ENCODE measurements around the gene PP2D1.
A peak's percentile ranks its signal among the peaks of the same experiment; 100 is the strongest.
"Not testable (repeated sequence)": the region's sequence is repeated elsewhere in the genome, so short reads cannot be mapped to it uniquely, and the experiment has no call there.

PP2D1 gene, protein sequence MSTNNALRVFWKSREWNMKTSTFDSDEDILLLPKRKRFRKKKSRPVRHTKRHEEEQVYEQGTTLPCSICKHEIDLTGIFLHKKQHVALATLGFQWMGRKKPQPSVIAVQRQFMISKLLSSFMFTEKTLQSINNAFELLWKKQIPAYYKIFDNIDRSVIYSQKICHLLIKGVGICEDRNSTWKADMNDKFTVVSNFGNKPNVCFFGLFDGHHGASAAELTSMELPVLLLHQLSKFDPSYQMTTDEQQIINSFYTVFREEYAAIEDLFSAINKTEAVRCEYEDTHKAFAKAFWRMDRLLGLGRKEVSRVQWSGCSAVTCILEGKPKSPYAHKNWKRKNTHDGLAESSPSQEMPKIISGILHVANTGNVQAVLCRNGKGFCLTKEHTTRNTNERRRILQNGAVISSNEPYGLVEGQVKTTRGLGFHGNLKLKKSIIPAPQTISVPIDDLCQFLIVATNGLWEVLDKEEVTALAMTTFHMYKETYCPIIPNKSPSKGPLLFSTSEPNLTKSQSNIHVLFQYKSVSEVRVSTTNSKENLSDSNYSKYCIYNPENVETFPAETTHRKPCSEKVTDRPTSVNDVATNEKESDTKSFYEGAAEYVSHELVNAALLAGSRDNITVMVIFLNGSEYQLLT

DNA sequence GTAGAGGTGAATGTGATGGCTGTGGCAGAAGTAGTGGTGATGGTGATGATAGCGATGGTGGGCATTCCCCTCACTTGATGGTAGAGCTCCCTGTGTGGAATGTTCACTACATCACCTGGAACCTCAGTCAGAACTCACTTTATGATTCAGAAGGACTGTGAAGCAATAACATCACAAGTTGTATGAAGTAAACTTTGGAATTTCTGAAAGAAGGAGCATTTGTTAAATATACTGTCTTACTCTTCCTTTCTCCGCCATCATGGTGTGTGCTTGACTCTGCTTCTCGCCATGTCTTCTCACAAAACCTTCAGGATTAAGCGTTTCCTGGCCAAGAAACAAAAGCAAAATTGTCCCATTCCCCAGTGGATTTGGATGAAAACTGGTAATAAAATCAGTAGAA, at the start of gene PP2D1:
TSS of gene PP2D1 (minus strand) at position 101 of the 400 bp plus-strand sequence. CDS start 192 bp downstream, outside the sequence.
- DNase-seq (ENCODE audit: low read depth), result no peak

DNA sequence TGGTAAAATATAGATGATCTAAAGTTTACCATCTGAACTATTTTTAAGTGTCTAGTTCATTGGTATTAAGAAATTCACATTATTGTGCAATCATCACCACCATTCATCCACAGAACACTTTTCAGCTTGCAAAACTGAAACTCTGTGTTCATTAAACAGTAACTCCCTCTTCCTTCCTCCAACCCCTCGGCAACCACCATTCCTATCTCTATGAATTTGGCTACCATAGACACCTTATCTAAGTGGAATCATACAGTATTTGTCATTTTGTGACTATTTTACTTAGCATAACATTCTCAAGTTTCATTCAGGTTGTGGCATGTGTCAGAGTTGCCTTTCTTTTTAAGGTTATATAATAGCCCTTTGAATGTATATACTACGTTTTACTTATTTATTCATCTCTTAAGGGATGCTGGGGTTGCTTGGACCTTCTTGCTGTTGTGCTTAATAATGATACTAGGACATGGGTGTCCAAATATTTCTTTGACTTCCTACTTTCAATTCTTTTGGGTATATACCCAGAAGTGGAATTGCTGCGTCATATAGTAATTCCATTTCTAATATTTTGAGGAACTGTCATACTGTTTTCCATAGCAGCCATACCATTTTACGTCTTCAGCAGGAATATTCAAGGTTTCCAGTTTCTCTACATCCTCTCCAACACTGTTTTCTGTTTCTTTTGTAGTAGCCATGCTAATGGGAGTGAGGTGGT, 49.1 kb upstream of the PP2D1 start:
- no peak for DNase-seq (ENCODE audit: low read depth)

DNA sequence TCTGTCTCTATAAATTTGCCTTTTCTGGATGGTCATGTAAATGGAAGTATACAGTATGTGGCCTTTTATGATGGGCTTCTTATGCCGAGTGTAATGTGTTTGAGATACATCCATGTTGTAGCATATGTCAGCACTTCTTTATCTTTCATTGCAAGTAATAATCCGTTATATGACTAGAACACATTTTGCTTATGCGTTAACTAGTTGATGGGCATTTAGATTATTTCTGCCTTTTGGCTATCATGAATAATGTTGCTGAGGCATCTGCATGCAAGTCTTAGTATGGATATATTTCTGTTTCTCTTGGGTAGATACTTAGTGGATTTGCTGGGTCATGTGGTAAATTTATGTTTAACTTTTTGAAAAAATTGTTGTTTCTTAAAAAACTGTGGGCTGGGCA, 47.9 kb upstream of the PP2D1 start:
- no peak for DNase-seq (ENCODE audit: low read depth)

DNA sequence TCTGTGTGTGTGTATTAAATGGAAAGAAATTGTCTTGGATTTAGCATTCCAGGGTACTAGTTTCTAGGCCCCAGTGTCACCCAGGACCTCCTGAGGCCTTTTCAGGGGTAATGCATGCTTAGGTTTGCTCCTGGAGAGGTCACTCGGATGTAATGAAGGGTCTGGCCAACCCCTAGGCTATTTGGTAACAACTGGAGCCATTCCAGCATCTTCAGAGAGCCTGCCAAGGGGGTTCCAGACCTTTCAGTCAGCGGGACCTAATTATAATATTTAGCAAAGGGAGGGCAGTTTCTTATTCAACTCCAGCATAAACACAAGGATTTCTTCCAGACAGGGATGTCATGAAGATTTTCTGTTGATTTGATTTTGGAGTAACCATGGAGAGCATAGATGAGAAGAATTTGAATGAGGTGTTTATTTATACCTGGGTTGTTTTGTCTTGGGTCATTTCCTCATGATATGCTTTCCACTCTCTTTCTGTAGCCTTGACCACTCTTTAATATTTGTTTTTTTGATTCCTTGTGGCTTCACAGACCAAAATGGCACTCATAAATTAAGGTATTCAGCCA, 45.6 kb upstream of the PP2D1 start:
- no peak for DNase-seq (ENCODE audit: low read depth)

DNA sequence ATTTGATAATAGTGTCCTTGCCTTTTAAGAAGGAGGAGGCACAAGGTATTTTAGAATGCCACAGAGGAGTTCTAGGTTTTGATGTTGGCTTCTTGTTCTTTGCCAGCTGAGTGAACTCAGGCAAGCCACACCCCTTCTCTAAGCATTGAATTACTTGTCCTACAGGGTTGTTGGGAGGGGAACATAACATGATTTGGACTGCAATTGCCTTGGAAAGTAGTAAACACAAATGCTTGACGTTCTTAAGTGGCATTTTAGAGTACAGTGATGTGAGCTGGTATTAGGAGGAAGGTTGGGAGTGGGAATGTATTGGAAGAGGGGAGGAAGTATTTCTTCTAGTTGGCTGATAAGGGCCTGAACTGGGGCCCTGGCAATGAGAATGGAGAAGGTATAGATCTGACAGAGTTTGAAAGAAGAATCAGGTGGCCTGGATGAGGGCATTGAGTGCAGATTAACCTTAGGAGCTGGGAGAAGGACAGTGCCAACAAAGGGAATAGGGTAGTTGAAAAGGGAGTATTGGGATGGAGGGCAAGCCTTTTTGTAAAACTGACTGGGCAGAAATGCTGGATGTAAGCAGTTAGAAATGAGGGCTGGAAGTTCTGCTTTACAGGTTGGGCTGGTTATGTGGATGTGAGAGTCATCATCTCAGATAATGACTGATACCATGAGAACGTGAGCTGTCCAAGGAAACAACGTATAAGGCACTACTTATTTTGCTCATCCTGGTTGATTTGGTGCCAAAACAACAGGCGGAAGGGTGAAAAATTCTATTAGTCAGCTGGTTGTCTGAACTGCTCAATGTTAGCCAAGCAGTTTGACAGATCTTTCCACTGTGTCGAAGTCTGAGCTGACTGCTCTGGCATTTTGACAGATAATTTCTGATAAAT, 44.9 kb upstream of the PP2D1 start:
- peak; percentile 88 for DNase-seq (ENCODE audit: low read depth)

DNA sequence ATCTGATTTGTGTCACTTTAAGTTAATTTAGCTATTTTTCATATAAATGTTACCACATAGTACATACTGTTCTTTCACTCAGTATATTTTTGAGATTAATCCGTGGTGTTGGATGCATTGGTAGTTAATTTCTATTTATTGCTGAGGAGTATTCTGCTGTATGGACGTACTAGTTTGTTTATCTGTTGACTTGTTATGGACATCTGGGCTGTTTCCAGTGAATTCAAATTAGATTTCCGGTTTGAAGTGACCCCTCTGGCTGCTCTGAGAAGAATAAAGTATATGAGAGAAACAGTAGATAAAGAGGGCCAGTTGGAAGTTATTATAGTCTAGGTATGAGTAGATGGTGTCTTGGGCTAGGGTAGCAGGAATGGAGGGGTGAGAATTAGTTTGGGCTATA, 43.8 kb upstream of the PP2D1 start:
- DNase-seq (ENCODE audit: low read depth), result no peak

DNA sequence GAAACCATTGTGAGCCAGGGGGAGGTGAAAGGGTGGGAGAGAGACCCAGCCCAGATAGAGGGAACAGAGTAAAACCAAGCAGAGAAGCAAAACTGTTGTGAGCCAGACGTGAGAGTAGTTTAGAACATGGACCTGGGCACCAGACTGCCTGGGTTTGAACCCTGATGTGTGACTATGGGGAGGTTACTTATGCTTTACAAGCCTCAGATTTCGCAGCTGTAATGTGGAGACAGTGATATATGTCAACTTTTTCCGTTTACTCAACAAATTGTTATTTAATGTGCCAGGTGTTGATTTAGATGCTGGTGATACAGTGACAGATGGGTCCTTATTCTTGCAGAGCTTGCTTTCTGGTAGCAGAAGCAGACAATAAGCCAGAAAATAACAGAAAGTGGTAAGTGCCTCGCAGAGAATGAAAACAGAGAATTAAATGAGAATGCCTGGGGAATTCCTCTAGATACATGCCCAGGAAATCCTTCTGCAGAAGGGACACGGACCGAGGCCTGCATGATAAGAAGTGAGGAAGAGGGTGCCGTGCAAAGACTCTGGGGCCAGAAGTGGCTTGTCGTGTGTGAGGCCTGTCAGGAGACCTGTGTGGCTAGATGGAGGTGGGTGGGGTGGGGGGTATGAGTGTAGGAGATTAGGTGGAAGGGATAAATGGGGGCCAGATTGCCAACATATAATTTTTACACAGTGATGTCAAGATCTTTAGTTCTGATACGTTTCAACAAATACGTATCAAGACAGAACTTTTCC, 43.1 kb upstream of the PP2D1 start:
- no peak for DNase-seq (ENCODE audit: low read depth)

DNA sequence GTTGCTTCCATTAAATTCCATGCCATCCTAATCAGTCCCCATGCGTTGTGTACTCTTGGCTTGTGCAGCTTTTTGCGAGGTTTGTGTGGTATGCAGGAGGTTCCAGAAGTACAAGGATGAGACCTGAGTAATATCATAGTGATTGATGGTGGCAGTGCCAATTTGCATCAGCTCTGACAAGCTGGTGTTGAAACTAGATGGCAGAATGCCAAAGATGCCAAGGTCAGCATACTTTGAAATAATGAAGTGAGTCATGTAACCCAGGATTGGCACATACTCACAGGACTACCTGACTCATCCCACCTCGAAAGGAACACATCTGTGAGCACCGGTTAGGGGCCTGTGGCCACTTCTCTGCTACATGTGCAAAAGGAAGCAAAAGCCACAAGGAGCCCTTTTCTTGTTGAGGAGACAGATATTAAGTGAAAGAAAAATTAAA, 42.5 kb upstream of the PP2D1 start:
- peak; percentile 90 for DNase-seq (ENCODE audit: low read depth)

DNA sequence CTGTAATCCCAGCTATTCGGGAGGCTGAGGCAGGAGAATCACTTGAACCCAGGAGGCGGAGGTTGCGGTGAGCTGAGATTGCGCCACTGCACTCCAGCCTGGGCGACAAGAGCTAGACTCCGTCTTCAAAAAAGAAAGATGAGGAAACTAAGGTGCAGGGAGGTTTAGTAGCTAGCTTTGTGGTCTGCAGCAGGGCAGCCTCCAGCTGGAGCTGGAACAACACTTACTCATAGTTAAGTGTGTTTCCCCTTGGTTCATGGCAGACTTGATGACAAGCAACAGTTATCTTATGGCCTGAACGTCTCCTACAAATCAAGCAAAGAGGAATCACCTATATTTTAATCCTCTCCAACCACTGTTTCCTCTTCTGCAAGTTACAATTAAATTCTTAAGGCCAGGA, 40.8 kb upstream of the PP2D1 start:
- DNase-seq (ENCODE audit: low read depth), result no peak

DNA sequence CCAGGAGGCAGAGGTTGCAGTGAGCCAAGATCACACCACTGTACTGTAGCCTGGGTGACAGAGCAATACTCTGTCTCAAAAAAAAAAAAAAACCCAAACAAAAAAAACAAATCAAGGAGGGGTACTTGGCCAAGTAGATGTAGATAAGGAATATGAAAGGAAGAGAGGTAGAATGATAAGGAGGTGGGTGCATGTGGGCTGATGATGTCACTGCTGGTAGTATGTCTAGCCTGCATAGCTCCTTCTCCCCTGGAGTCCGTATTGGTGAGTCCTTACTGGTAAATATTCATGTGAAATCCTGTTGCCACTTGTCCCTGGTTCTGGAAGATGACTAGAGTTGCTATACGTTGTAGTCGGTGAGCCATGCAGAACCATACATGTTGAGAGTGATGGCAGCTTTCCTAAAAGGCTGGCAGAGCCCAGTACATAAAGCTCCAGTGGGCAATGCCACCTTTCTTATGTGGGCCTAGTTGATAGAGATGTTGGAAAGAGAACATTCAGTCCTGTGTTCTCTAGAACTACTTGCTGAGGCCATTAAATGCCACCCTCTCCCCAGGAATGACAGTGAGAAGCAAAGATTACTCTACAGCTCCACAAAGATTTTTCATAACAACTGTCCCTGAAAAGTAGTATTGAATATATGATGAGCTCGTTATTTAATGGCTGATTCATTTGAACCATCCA, 39.2 kb upstream of the PP2D1 start:
- DNase-seq (ENCODE audit: low read depth), result no peak

DNA sequence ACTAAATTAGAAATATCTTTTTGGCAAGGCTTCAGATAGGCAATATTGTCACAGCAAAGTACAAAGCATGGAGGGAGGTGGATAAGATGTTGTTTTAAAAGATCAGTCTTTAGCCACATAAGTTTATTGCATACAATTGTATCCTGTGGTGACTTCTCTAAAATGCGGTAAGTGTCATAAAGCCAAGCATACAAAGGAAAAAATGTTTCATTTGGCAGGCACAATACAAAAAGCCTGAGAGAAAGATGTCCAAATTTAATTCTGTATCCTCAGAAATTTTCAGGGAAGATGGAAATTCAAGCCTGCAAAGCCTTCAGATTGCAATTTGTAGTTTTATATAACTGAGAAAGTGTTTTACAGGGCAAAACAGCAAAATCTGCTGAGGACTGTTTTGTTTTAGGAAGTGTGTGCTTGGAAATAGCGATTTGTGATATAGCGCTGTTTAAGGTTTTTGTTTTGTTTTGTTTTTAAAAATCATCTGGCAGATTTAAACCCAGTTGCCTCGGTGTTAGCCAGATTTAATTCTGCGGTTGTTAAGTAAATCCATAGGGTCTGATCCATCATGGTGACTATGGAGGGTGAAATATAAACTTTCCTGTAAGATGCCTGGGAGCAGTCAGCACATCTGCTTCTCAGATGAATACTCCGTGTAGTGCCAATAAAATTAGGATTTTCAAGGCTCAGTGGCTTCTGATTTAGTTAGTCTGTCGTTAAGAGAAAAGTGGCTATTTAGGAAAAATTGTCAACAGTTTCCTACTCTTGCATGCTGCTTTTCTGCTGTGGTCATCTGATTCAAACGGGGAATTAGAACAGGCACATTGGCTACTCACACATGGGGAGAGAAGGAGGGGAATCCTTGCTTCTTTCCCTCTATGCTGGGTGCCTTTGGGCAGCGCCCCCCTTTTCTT, 36.2 kb upstream of the PP2D1 start:
- DNase-seq (ENCODE audit: low read depth), result no peak

DNA sequence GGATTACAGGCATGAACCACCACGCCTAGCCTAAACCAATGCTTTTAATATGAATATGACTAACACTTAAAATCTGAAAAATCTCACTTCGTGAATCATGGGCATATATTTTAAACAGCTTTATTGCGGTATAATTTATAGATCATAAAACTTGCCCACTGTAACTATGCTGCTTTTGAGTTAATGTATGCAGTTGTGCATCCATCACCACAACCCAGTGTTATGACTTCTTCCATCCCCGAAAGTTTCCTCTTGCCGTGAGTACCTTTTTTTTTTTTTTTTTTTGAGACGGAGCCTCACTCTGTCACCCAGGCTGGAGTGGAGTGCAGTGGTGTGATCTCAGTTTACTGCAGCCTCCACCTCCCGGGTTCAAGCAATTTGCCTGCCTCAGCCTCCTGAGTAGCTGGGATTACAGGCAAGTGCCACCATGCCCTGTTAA, 35.3 kb upstream of the PP2D1 start:
- DNase-seq (ENCODE audit: low read depth), result no peak

DNA sequence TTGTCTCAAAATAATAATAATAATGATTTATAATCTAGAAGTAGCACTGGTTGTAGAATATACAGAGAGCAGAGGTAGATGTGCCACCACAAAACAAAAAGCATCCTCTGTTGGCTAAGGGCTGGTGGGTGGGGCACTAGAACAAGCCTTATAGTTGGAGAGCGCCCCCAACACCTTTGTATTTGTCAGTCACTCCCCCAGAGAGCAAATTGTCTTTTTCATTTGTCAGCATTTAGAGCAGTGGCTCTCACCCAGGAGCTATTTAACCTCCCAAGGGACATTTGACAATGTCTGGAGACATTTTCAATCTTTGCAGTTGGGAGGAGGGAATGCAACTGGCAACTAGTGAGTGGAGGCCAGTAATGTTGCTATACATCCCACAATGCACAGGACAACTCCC, 34.5 kb upstream of the PP2D1 start:
- DNase-seq (ENCODE audit: low read depth), result no peak

DNA sequence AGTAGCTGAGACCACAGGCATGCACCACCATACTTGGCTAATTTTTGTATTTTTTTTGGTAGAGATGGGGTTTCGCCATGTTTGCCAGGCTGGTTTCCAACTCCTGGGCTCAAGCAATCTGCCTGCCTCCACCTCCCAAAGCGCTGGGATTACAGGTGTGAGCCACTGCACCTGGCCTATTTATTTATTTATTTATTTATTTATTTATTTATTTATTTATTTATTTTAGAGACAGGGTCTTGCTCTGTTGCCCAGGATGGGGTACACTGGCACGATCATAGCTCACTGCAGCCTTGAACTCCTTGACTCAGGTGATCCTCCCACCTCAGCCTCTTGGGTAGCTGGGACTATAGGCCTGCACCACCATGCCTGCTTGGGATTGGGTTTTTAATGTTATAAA, 33.1 kb upstream of the PP2D1 start:
- DNase-seq (ENCODE audit: low read depth), result not testable (repeated sequence)

DNA sequence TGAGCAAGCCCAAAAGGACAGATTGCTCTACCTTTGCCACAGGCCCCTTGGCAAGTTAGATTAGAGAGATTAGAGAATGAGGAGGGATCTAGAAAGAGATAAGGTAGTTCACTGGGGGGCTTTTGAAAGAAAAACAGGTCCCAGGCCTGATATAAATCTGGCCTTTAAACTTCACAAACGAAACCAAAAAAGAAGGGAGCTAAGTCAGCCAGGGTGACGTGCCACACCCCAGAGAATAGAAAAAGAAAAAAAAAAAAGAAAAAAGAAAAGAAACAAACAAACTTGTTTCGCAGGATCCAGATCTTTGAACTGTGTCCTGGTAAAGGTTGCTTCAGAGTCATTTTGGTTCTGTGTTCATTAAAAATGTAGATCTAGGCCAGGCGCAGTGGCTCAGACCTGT, 31.8 kb upstream of the PP2D1 start:
- no peak for DNase-seq (ENCODE audit: low read depth)

DNA sequence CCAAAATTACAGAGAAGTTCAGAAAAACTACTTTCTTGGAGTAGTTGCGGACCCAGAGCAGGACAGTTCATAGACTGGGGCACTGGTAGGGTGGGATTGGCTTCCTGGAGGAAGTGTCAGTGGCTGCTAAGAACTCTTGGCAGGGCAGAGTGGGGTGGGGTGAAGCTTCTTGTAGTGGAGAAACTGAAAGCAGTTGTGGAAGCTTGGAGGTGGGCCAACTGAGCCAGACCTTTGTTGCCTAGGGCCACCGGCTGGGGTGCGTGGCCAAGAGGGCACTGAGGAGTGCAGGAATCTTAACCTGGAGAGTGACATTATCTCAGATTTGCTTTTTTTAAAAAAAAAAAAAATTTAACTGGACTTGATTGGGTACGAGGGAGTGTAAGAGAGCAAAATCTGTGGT, 31.3 kb upstream of the PP2D1 start:
- no peak for DNase-seq (ENCODE audit: low read depth)

DNA sequence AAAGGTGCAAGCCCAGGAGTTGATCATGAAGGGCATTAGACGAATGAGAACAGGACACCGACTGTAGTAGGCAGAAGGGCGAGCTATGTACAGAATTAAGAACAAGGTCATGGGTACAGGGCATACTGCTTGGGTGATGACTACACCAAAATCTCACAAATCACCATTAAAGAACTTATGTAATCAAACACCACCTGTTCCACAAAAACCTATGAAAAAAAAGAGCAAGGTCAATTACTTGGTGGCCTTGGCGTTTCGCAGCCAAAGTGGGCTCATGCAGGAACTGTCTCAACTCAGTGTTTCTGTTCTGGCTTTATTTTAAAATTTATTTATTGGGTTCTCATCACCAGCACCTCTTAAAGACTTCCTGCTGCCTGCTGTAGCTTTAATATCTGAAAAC, 30.3 kb upstream of the PP2D1 start:
- DNase-seq (ENCODE audit: low read depth), result no peak

DNA sequence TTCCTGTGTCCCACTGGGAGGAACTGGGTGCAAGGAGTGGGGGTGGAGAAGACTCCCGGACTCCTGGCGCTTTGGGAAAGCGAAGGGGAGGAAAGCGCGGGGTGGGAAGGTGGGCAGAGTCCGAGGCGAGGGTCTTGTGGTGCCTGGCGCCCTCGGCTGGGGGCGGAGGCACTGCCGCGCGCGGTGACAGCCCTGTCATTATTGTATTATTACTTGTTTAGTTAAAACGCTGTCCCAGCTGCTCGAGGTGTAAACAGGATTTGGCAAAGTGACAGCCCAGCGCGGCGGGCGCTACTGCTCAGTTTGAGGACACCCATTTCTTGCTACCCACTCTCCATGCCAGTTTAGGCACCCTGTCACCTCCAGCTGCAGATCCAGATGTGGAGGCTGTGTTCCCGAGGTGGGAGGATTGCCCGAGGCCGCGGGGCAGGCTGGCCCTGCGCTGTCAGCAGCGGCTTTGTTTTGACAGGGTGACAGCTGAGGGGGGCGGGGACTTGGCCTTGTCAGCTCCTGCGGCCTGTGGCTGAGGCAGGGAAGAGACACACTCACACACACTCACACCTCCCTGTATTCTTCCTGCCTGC, 29.2 kb upstream of the PP2D1 start:
- peak; percentile 72 for DNase-seq (ENCODE audit: low read depth)
